NCI-H526 treated with DMSO at 0.1 percent for 48 hours (cell line): Measurements from ENCODE around the gene FZD7.

Experiments
- DNase-seq: peaks from one replicate; lab custom pipeline; 2025; lab: John Stamatoyannopoulos, UW

FZD7 gene

DNA sequence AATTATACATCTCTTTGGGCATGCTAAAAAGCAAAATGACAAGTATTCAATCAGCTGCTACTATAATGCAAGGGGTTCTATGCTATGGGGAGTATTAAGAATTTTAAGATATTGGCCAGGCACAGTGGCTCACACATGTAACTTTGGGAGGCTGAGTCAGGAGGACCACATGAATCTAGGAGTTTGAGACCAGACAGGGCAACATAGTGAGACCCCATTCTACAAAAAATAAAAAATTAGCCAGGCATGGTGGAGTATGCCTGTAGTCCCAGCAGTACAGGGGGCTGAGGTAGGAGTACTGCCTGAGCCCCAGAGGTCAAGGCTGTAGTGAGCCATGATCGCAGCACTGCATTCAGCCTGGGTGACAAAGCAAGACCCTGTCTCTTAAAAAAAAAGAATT, 33.9 kb downstream of the FZD7 start:
- DNase-seq: no peak

- no peak for DNase-seq
Observed at GRCh38 chr2:202069170-202070067, 35.8 kb downstream of the FZD7 start.

GRCh38 chr2:202071107-202071506, 37.5 kb downstream of the FZD7 start:
- no peak for DNase-seq

GRCh38 chr2:202072226-202072625, 38.6 kb downstream of the FZD7 start:
- no peak for DNase-seq

DNA sequence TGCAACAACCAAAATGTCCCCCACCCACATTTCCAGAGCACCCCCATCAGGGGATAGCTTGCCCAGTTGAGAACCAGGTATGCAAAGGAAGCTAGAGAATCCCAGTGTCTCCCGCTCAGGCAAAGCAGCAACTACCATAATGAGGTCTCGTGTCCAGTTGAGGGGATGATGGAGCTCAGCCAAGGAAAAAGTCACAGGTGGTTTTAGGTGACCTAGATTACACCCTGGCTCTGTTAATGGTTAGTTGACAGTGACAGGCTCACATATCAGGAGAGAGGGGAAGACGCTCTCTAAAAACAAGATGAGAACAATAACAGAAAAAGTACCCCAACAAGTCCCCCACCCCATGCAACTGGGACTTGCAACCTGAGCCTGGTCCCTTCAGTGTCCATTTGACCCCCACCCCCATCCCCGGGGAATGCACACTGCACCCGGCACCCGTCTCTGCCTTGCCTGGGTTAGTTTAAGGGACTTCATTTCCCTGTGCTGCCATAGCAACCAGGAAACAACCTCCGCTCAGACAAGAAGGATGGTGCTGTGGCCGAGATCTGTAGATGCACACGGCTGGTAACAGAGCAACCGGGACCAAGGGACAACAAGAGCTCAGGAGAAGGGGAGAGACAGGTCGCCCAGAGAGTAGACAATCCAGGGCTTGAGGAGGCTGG, 39.2 kb downstream of the FZD7 start, which contains the start of gene KIAA2012:
KIAA2012 (plus strand) TSS at position 519 of the 665 bp plus-strand sequence. CDS start 373 bp downstream, outside the sequence.
- peak; percentile 32 for DNase-seq

DNA sequence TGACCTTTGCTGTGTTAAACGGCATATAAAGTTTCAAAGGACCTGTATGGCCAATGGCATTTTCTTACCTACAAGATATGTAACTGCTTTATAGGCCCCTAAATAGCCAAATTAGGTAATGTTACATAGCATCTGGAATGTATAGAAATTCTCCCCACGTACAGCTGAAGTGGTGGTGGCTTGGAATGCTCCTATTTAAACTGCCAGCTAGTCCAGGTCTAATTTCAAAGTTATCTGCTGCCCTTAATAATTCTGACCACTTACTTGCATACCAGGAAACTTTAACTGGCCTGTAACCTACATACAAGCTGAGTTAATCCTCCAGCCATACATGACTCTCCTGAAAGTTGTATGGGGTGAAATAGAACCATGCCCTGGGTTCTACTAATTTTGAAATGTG, 40.7 kb downstream of the FZD7 start:
- no peak for DNase-seq

DNA sequence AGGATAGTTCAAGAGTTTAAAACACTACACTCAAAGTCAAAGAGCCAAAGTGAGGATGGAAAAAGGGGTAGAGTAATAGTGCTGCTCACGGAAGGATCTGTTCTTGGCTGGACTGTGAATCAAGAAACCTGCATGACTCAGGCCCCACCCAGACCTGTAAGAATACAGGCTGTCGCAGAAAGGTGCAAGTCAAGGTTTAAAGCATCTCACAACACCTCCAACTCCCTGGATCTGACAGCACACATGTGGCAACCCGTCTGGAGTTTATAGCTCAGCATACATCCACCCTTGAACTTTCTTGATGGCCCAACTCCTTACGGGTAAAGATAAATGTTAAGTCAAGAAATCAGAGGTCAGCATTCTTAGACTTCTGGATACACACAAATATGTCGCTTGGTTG, 45.7 kb downstream of the FZD7 start:
- DNase-seq: no peak

DNA sequence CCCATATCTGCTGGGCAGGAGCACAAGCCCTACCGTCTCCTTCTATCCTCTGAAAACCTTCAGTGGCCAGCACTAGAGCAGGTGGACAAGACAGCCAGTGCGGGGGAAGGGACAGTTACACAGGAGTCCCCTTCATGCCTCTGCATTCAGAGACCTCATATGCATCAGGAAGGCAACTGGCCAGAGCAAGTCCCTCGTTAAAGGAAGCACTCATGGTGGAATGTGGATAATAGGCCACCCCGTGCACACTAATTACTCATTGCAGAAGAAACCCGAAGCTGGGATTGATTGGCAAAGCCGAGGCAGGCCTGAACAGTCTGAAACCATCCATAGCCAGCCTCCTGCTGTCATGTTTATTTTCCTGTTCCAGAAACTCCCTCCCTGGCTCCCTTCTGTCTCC, 50.6 kb downstream of the FZD7 start:
- DNase-seq: no peak
